WERI-Rb-1 (cell line): ENCODE results near the gene SLC7A8.

Source experiments
- DNase-seq: peaks from one replicate; pipeline ENCODE4 v3.0.0-alpha.2; 2020
- H3K27ac ChIP-seq: fragments of 250-450 bp; sonication (Bioruptor Pico); 2 replicates; pipeline ENCODE4 v1.5.1; 2020; ENCODE audit warnings: mild to moderate bottlenecking, moderate library complexity
- H3K27me3 ChIP-seq: fragments of 250-450 bp; sonication (Bioruptor Pico); 2 replicates; pipeline ENCODE4 v1.5.1; 2021; ENCODE audit warnings: mild to moderate bottlenecking, low read depth, moderate library complexity; ENCODE audit not compliant: insufficient read depth, severe bottlenecking
- H3K36me3 ChIP-seq: fragments of 250-450 bp; sonication (Bioruptor Pico); 2 replicates; pipeline ENCODE4 v1.5.1; 2020; ENCODE audit warnings: mild to moderate bottlenecking, moderate library complexity
- H3K4me3 ChIP-seq: 2 replicates; pipeline ENCODE4 v1.5.1; 2011; ENCODE audit warnings: low read depth, mild to moderate bottlenecking, control low read depth, low read length
- H3K9me3 ChIP-seq: fragments of 250-450 bp; sonication (Bioruptor Pico); 2 replicates; pipeline ENCODE4 v1.5.1; 2021; ENCODE audit warnings: mild to moderate bottlenecking, moderate library complexity; ENCODE audit not compliant: severe bottlenecking
- CTCF ChIP-seq: IDR thresholded peaks from 2 replicates; pipeline ENCODE4 v1.5.1; 2011; ENCODE audit warnings: low read depth, mild to moderate bottlenecking, control low read depth, inconsistent platforms, low read length

SLC7A8 gene

GRCh38 chr14:23217032-23218020, 33.9 kb upstream of the SLC7A8 start:
- no peak for DNase-seq
- Histone ChIP-seq H3K36me3 (no peaks in the 10 kb centered on the region), H3K27ac (no peak overlapping the region), H3K27me3 (no peaks in the 10 kb centered on the region), H3K4me3 (no peak overlapping the region), H3K9me3 (peaks cover 3% of the 10 kb centered on the region)
- TF ChIP-seq CTCF, result no peak

- TF ChIP-seq CTCF, result no peak
- H3K4me3 ChIP-seq, result no peak overlapping the region
- H3K27me3 ChIP-seq, result no peaks in the 10 kb centered on the region
- no peaks in the 10 kb centered on the region for H3K36me3 ChIP-seq
- peaks cover 3% of the 10 kb centered on the region for H3K9me3 ChIP-seq
- DNase-seq, result no peak
- no peak overlapping the region for H3K27ac ChIP-seq
Observed at GRCh38 chr14:23215421-23215820, 32.0 kb upstream of the SLC7A8 start.

- H3K9me3 ChIP-seq, result no peaks in the 10 kb centered on the region
- no peak overlapping the region for H3K4me3 ChIP-seq
- TF ChIP-seq CTCF, result no peak
- DNase-seq, result no peak
- no peaks in the 10 kb centered on the region for H3K27me3 ChIP-seq
- no peak overlapping the region for H3K27ac ChIP-seq
- H3K36me3 ChIP-seq, result no peaks in the 10 kb centered on the region
Observed at GRCh38 chr14:23209651-23210423, 26.4 kb upstream of the SLC7A8 start.

DNA sequence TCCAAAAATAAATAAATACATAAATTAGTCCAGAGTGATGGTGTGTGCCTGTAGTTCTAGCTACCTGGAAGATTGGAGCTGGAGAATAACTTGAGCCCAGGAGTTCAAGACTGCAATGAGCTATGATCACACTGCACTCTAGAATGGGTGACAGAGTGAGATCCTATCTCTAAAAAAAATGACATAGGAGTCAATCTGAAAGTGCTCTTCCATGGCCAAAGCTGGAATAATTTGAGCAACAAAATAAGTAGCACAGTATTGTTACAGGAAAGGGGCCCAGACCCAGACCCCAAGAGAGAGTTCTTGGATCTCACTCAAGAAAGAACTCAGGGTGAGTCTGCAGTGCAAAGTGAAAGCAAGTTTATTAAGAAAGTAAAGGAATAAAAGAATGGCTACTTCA, 24.9 kb upstream of the SLC7A8 start:
- Histone ChIP-seq H3K27ac (no peak overlapping the region), H3K36me3 (no peaks in the 10 kb centered on the region), H3K4me3 (no peak overlapping the region), H3K9me3 (no peaks in the 10 kb centered on the region), H3K27me3 (no peaks in the 10 kb centered on the region)
- no peak for TF ChIP-seq CTCF
- DNase-seq, result no peak

DNA sequence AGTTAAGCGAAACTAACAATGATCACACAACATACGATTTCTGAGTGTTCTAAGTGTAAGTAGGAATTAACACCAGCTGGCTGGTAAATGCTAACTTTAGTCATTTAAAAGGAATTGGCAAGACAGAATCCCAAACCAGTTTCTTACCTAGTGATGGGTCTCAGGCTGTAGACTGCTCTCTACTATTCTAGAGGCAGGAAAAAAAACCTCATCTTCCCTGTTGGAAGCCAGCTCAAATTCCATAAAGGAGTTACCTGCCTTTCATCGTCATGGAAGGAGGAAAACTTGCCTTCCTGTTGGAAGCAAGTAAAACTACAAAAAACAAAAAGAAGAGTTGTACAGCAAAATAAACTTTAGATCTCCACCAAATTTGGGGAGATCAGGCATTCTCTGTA, 23.7 kb upstream of the SLC7A8 start:
- H3K9me3 ChIP-seq, result no peaks in the 10 kb centered on the region
- no peaks in the 10 kb centered on the region for H3K27me3 ChIP-seq
- no peak for DNase-seq
- no peaks in the 10 kb centered on the region for H3K36me3 ChIP-seq
- no peak overlapping the region for H3K4me3 ChIP-seq
- no peak overlapping the region for H3K27ac ChIP-seq
- no peak for TF ChIP-seq CTCF
